Endothelial cell of umbilical vein (primary cell): ENCODE data around the gene COL13A1. TPM values are rescaled to one million over a fixed set of nuclear protein-coding genes. Genes with fewer than 3 reads are reported as not detected.

ENCODE experiments used
- BruUV-seq: library from RNA; stranded (reverse); fragments of 400-500 nt; replicated peaks from 2 replicates; lab custom pipeline; 2021; lab: Mats Ljungman, UMichigan
- CTCF ChIA-PET: fragments of 300-600, 350-600 bp; sonication (Branson Sonifier 250); formaldehyde crosslinking; loops from one replicate; lab custom pipeline; 2021; ENCODE audit warnings: antibody characterized with exemption, inconsistent platforms; lab: Charles Lee
- POLR2A ChIA-PET: fragments of 300-600, 350-600 bp; sonication (Branson Sonifier 250); formaldehyde crosslinking; loops from one replicate; lab custom pipeline; 2021; ENCODE audit warnings: antibody characterized with exemption, inconsistent platforms; lab: Charles Lee
- DNase-seq: peaks from one replicate; pipeline ENCODE4 v3.0.0-alpha.2; 2011; ENCODE audit warnings: low read depth, low spot score
- FAIRE-seq: peaks from 2 replicates; lab custom pipeline; 2011; peaks lifted over from hg19 to GRCh38; lab: Jason Lieb, UNC
- H2AFZ ChIP-seq: 2 replicates; pipeline ENCODE4 v1.6.0; 2012; ENCODE audit warnings: low read depth, low read length, control low read depth, inconsistent platforms
- H3K27ac ChIP-seq: 2 replicates; pipeline ENCODE4 v1.5.1; 2011; ENCODE audit warnings: low read depth, mild to moderate bottlenecking, control low read depth, low read length, moderate library complexity; ENCODE audit not compliant: insufficient read depth
- H3K27me3 ChIP-seq, 2 experiments: 2 replicates each; pipeline versions ENCODE4 v1.6.0 to v1.6.1; 2011; ENCODE audit warnings: low read length in 2 of 2, mixed read lengths in 1 of 2; ENCODE audit not compliant: control insufficient read depth in 2 of 2, insufficient read depth in 2 of 2
- H3K36me3 ChIP-seq, 2 experiments: 2 replicates in 1 of 2; 3 replicates in 1 of 2; pipeline ENCODE4 v1.5.1; 2011; ENCODE audit warnings: low read length in 2 of 2, mild to moderate bottlenecking in 1 of 2, moderate library complexity in 1 of 2; ENCODE audit not compliant: control insufficient read depth in 2 of 2, insufficient read depth in 2 of 2; ENCODE audit errors: extremely low read depth in 1 of 2
- H3K4me1 ChIP-seq: 3 replicates; pipeline ENCODE4 v1.5.1; 2011; ENCODE audit warnings: mild to moderate bottlenecking, low read length; ENCODE audit not compliant: control insufficient read depth, insufficient read depth; ENCODE audit errors: extremely low read depth
- H3K4me2 ChIP-seq: 2 replicates; pipeline ENCODE4 v1.6.1; 2011; ENCODE audit warnings: low read length, control low read depth, mixed read lengths; ENCODE audit not compliant: insufficient read depth
- H3K4me3 ChIP-seq, 3 experiments: fragments of 200-600 bp in 1 of 3; sonication (generic), shearing (Covaris generic) in 1 of 3; replicated peaks in 1 of 3; 2 replicates each; pipeline ENCODE4 v1.5.1; 2011 to 2016; ENCODE audit warnings: control low read depth in 3 of 3, low read length in 3 of 3, mild to moderate bottlenecking in 2 of 3, inconsistent platforms in 1 of 3, low read depth in 1 of 3, moderate library complexity in 1 of 3; ENCODE audit not compliant: insufficient read depth in 1 of 3
- H3K79me2 ChIP-seq: 2 replicates; pipeline ENCODE4 v1.6.0; 2012; ENCODE audit warnings: low read length, inconsistent platforms; ENCODE audit not compliant: control insufficient read depth, insufficient read depth
- H3K9ac ChIP-seq: replicated peaks from 2 replicates; pipeline ENCODE3; 2011; ENCODE audit warnings: low read length, control low read depth; ENCODE audit not compliant: insufficient read depth; ENCODE audit errors: extremely low read depth
- H3K9me1 ChIP-seq: replicated peaks from 3 replicates; pipeline ENCODE4 v1.6.0; 2011; ENCODE audit warnings: mild to moderate bottlenecking, low read length; ENCODE audit not compliant: control insufficient read depth, insufficient read depth; ENCODE audit errors: extremely low read depth
- H3K9me3 ChIP-seq: replicated peaks from 2 replicates; pipeline ENCODE4 v1.5.1; 2012; ENCODE audit warnings: low read length, inconsistent platforms; ENCODE audit not compliant: control insufficient read depth, insufficient read depth
- H4K20me1 ChIP-seq: replicated peaks from 2 replicates; pipeline ENCODE3; 2011; ENCODE audit warnings: mild to moderate bottlenecking, low read length; ENCODE audit not compliant: control insufficient read depth, insufficient read depth; ENCODE audit errors: extremely low read depth
- CTCF ChIP-seq, 2 donors: IDR thresholded peaks; 1 replicate in 1 of 2; 2 replicates in 1 of 2; pipeline ENCODE4 v1.5.1; 2011; ENCODE audit warnings: low read length in 2 of 2, mild to moderate bottlenecking in 2 of 2, moderate library complexity in 2 of 2, control low read depth in 1 of 2, inconsistent platforms in 1 of 2, low read depth in 1 of 2; ENCODE audit not compliant: insufficient read depth in 1 of 2; ENCODE audit errors: extremely low read depth in 1 of 2
- EZH2 ChIP-seq: IDR thresholded peaks from 2 replicates; pipeline ENCODE4 v1.6.1; 2012; ENCODE audit warnings: borderline replicate concordance, low read depth, mild to moderate bottlenecking, moderate library complexity, low read length, inconsistent platforms; ENCODE audit not compliant: severe bottlenecking
- FOS ChIP-seq: IDR thresholded peaks from 2 replicates; pipeline ENCODE4 v1.6.1; 2011; ENCODE audit warnings: mild to moderate bottlenecking, low read length, moderate library complexity, borderline replicate concordance; ENCODE audit not compliant: insufficient read depth
- GATA2 ChIP-seq: IDR thresholded peaks from 2 replicates; pipeline ENCODE4 v1.7.0; 2011; ENCODE audit warnings: low read depth, mild to moderate bottlenecking, moderate library complexity, mixed read lengths, low read length; ENCODE audit not compliant: insufficient read length, insufficient read depth
- JUN ChIP-seq: IDR thresholded peaks from 2 replicates; pipeline ENCODE4 v1.6.1; 2011; ENCODE audit warnings: borderline replicate concordance, low read depth; ENCODE audit not compliant: insufficient read length, insufficient read depth
- MAX ChIP-seq: IDR thresholded peaks from 2 replicates; pipeline ENCODE4 v1.6.1; 2011; ENCODE audit not compliant: insufficient read depth, insufficient read length
- MYC ChIP-seq: IDR thresholded peaks from one replicate; pipeline ENCODE4 v1.6.1; 2011; ENCODE audit warnings: mild to moderate bottlenecking, low read depth, low read length
- POLR2A ChIP-seq: IDR thresholded peaks from 2 replicates; pipeline ENCODE4 v1.6.1; 2012; ENCODE audit warnings: low read depth, mild to moderate bottlenecking, control low read depth, low read length
- POLR2AphosphoS5 ChIP-seq: IDR thresholded peaks from 2 replicates; pipeline ENCODE4 v1.6.1; 2012; ENCODE audit warnings: low read depth, mild to moderate bottlenecking, control low read depth, low read length, moderate library complexity; ENCODE audit not compliant: insufficient read depth
- dilution Hi-C: fragments of 300-500 bp; cut with MboI; formaldehyde crosslinking; loops from one replicate; pipeline ENCODE4 v1.15.0; 2019; ENCODE audit warnings: low sequenced_read_pairs; ENCODE audit not compliant: extremely low pct_ligation_motif_present
- intact Hi-C: fragments of 100-400 bp; cut with micrococcal nuclease; formaldehyde crosslinking; loops from one replicate; pipeline ENCODE4 v1.10.0; 2022
- polyA plus RNA-seq, 4 experiments: library from polyadenylated mRNA; depleted of rRNA in 3 of 4; stranded (reverse) in 3 of 4; unstranded in 1 of 4; fragments of >200 nt; gene quantifications; 2 replicates each; pipeline versions ENCODE4 v1.2.1 to v1.2.3, GENCODE V29; 2011 to 2012; ENCODE audit warnings: missing spikeins in 1 of 4
- total RNA-seq: library from RNA; stranded (reverse); gene quantifications from 2 replicates; pipeline ENCODE4 v1.2.3, GENCODE V29; 2021

Gene COL13A1
- total and polyA plus RNA-seq, 2 donors (not counting 3 experiments of a cell fraction or from before 2014, with no cell fraction given), result 21.4 to 47.5 TPM

- no peak for FAIRE-seq
- H3K27ac ChIP-seq, result no peak overlapping the region
- intact Hi-C loops, result no loop called here
Observed at GRCh38 chr10:69965919-69966662, 164.4 kb downstream of the COL13A1 start.

More at GRCh38 chr10:69965919-69966662, 164.4 kb downstream of the COL13A1 start:
- Histone ChIP-seq H3K4me2 (no peak overlapping the region), H3K36me3 (no peaks in the 10 kb centered on the region), H4K20me1 (no peaks in the 10 kb centered on the region), H3K9ac (no peak overlapping the region), H3K4me1 (no peaks in the 10 kb centered on the region), H3K4me3 (no peak overlapping the region), H3K9me3 (no peaks in the 10 kb centered on the region), H3K79me2 (no peaks in the 10 kb centered on the region), H2AFZ (no peak overlapping the region), H3K27me3 (peaks cover 14 to 26% of the 10 kb centered on the region in 2 experiments), H3K9me1 (no peaks in the 10 kb centered on the region)
- ChIA-PET POLR2A (interaction anchor here (0.5 kb wide), 1 partner anchor 204 kb away, joined by 8 read pairs; the partner anchor contains the start of gene SAR1A), CTCF (no interaction called here)
- no peak for DNase-seq
- dilution Hi-C loops, result no loop called here
- BruUV-seq, result no TSS peak
- TF ChIP-seq POLR2A (no peak), JUN (no peak), CTCF (IDR thresholded peaks at IDR 0.05; ENCODE audit: extremely low read depth in 1 of 2, insufficient read depth in 1 of 2, low read depth in 1 of 2, low read length in 2 of 2) (no peak), EZH2 (no peak), MAX (no peak), MYC (no peak), GATA2 (no peak), POLR2AphosphoS5 (no peak), FOS (no peak)
